MM.1S (cell line): Measurements from ENCODE around the gene POLR3A.

Experiments used
- DNase-seq: peaks from one replicate; pipeline ENCODE4 v3.0.0-alpha.2; 2015
- H2AFZ ChIP-seq: fragments of 300-600 bp; sonication (generic); 2 replicates; pipeline ENCODE4 v1.6.0; 2016; ENCODE audit warnings: antibody characterized with exemption, low read length
- H3F3A ChIP-seq: fragments of 300-600 bp; sonication (generic); 2 replicates; pipeline ENCODE4 v1.6.1; 2016; ENCODE audit warnings: mild to moderate bottlenecking, antibody characterized with exemption, low read length, moderate library complexity, mixed read lengths; ENCODE audit not compliant: insufficient read depth
- H3K27ac ChIP-seq: fragments of 300-600 bp; sonication (generic); 2 replicates; pipeline ENCODE4 v1.5.1; 2016; ENCODE audit warnings: mild to moderate bottlenecking, low read length
- H3K27me3 ChIP-seq: fragments of 300-600 bp; sonication (generic); replicated peaks from 2 replicates; pipeline ENCODE4 v1.6.0; 2016; ENCODE audit warnings: low read length; ENCODE audit not compliant: insufficient read depth
- H3K36me3 ChIP-seq: fragments of 300-600 bp; sonication (generic); replicated peaks from 2 replicates; pipeline ENCODE4 v1.6.1; 2016; ENCODE audit warnings: mild to moderate bottlenecking, low read length, mixed read lengths; ENCODE audit not compliant: insufficient read depth
- H3K4me1 ChIP-seq: fragments of 300-600 bp; sonication (generic); 2 replicates; pipeline ENCODE4 v1.6.1; 2016; ENCODE audit warnings: low read length, mixed read lengths
- H3K4me2 ChIP-seq: fragments of 300-600 bp; sonication (generic); 2 replicates; pipeline ENCODE4 v1.6.0; 2016; ENCODE audit warnings: low read depth, low read length
- H3K4me3 ChIP-seq: fragments of 300-600 bp; sonication (generic); 2 replicates; pipeline ENCODE4 v1.5.1; 2016; ENCODE audit warnings: low read length, mixed read lengths
- H3K79me2 ChIP-seq: fragments of 300-600 bp; sonication (generic); 2 replicates; pipeline ENCODE4 v1.6.1; 2016; ENCODE audit warnings: mixed run types, low read length, mixed read lengths
- H3K9ac ChIP-seq: fragments of 300-600 bp; sonication (generic); 2 replicates; pipeline ENCODE4 v1.6.1; 2016; ENCODE audit warnings: low read length, mixed read lengths
- H3K9me2 ChIP-seq: fragments of 300-600 bp; sonication (generic); replicated peaks from 2 replicates; pipeline ENCODE4 v1.6.1; 2016; ENCODE audit warnings: mild to moderate bottlenecking, low read length, mixed read lengths; ENCODE audit not compliant: insufficient read depth
- H3K9me3 ChIP-seq: fragments of 300-600 bp; sonication (generic); replicated peaks from 2 replicates; pipeline ENCODE4 v1.6.1; 2016; ENCODE audit warnings: mild to moderate bottlenecking, low read length, mixed read lengths; ENCODE audit not compliant: insufficient read depth
- H4K20me1 ChIP-seq: fragments of 300-600 bp; sonication (generic); 2 replicates; pipeline ENCODE4 v1.6.1; 2016; ENCODE audit warnings: mild to moderate bottlenecking, low read length, moderate library complexity, mixed read lengths; ENCODE audit not compliant: insufficient read depth
- CTCF ChIP-seq: fragments of 300-600 bp; sonication (generic); IDR thresholded peaks from 2 replicates; pipeline ENCODE4 v1.5.1; 2016; ENCODE audit warnings: antibody characterized with exemption, low read length, mixed read lengths
- EZH2 ChIP-seq: fragments of 300-600 bp; sonication (generic); optimal IDR thresholded peaks from 2 replicates; pipeline ENCODE3; 2017; ENCODE audit warnings: low read depth, mild to moderate bottlenecking, antibody characterized with exemption, low read length, mixed read lengths
- EZH2phosphoT487 ChIP-seq: fragments of 300-600 bp; sonication (generic); IDR thresholded peaks from 2 replicates; pipeline ENCODE4 v1.6.1; 2018; ENCODE audit warnings: antibody characterized with exemption, low read length

POLR3A gene

DNA sequence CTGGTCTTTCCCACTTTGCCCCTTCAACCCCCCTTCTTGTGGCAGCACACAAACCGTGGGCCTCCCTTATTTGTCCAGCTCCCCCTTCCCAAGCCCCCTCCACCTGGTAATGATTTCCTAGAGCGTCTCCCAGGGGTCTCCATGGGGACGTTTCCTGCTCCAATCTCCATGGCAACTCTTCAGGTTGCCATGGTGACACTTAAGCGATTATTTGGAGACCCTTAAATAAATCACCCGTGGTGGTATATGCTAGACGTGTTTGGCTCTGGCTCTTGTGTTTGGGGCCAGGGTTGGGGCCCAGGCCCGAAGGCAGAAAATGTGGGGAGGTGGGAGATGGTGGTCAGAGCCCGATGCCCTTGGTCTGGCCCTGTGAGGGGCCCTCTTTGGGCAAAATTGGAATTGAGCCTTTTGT is 61.7 kb downstream of the POLR3A start:
- no peak overlapping the region for H3K4me3 ChIP-seq
- no peaks in the 10 kb centered on the region for H3K36me3 ChIP-seq
- no peaks in the 10 kb centered on the region for H3K9me3 ChIP-seq
- H3K9me2 ChIP-seq: no peaks in the 10 kb centered on the region
- no peaks in the 10 kb centered on the region for H3K27me3 ChIP-seq
- H2AFZ ChIP-seq: no peak overlapping the region
- H3F3A ChIP-seq: no peaks in the 10 kb centered on the region
- H3K27ac ChIP-seq: no peak overlapping the region
- no peak overlapping the region for H3K4me2 ChIP-seq
- peaks cover 10% of the 10 kb centered on the region for H3K4me1 ChIP-seq
- no peak for DNase-seq
- H3K9ac ChIP-seq: no peak overlapping the region
- H3K79me2 ChIP-seq: no peaks in the 10 kb centered on the region
- TF ChIP-seq EZH2phosphoT487 (no peak), EZH2 (no peak), CTCF (no peak)
- no peaks in the 10 kb centered on the region for H4K20me1 ChIP-seq

- Histone ChIP-seq H3K27me3 (no peaks in the 10 kb centered on the region), H3F3A (no peaks in the 10 kb centered on the region), H4K20me1 (no peaks in the 10 kb centered on the region), H3K9me3 (no peaks in the 10 kb centered on the region), H3K9ac (no peak overlapping the region), H3K9me2 (no peaks in the 10 kb centered on the region), H3K36me3 (no peaks in the 10 kb centered on the region), H2AFZ (no peak overlapping the region), H3K27ac (no peak overlapping the region), H3K4me2 (no peak overlapping the region), H3K4me3 (no peak overlapping the region), H3K4me1 (peaks cover 6% of the 10 kb centered on the region), H3K79me2 (no peaks in the 10 kb centered on the region)
- TF ChIP-seq EZH2 (no peak), EZH2phosphoT487 (no peak), CTCF (no peak)
- no peak for DNase-seq
These were observed 64.0 kb downstream of the POLR3A start for GRCh38 chr10:77965294-77965693.

DNA sequence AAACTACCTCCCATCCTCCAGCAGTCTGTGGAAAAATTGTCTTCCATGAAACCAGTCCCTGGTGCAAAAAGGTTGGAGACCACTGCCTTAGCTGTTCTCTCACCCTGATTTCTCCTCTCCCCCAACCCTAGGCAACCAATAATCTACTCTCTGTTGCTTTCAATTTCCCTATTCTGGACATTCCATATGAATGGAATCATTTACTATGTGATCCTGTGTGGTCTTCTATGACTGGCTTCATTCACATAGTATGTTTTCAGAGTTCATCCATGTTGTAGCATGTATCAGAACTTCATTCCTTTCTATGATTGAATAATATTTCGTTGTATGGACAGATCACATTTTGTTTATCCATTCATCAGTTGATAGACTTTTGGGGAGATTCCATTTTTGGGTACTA is 64.5 kb downstream of the POLR3A start:
- TF ChIP-seq EZH2phosphoT487 (no peak), CTCF (no peak), EZH2 (no peak)
- no peak overlapping the region for H2AFZ ChIP-seq
- DNase-seq: no peak
- H3K9ac ChIP-seq: no peak overlapping the region
- no peak overlapping the region for H3K27ac ChIP-seq
- H3K9me3 ChIP-seq: no peaks in the 10 kb centered on the region
- H3K4me2 ChIP-seq: no peak overlapping the region
- peaks cover 6% of the 10 kb centered on the region for H3K4me1 ChIP-seq
- H3K36me3 ChIP-seq: no peaks in the 10 kb centered on the region
- H3K27me3 ChIP-seq: no peaks in the 10 kb centered on the region
- H4K20me1 ChIP-seq: no peaks in the 10 kb centered on the region
- H3K4me3 ChIP-seq: no peak overlapping the region
- no peaks in the 10 kb centered on the region for H3K79me2 ChIP-seq
- no peaks in the 10 kb centered on the region for H3K9me2 ChIP-seq
- H3F3A ChIP-seq: no peaks in the 10 kb centered on the region

- Histone ChIP-seq H3K27me3 (no peaks in the 10 kb centered on the region), H3K4me2 (no peak overlapping the region), H3K9me2 (no peaks in the 10 kb centered on the region), H3K4me1 (peaks cover 6% of the 10 kb centered on the region), H4K20me1 (no peaks in the 10 kb centered on the region), H3K4me3 (no peak overlapping the region), H3K9ac (no peak overlapping the region), H3F3A (no peaks in the 10 kb centered on the region), H2AFZ (no peak overlapping the region), H3K9me3 (no peaks in the 10 kb centered on the region), H3K36me3 (no peaks in the 10 kb centered on the region), H3K79me2 (no peaks in the 10 kb centered on the region), H3K27ac (no peak overlapping the region)
- DNase-seq: no peak
- TF ChIP-seq EZH2phosphoT487: no peak
These were observed 65.4 kb downstream of the POLR3A start for GRCh38 chr10:77963901-77964300.
